ENCODE results near the gene ASTN2. TPM values are rescaled to one million over a fixed set of nuclear protein-coding genes. Genes with fewer than 3 reads are reported as not detected.

The ASTN2 gene
- total and polyA plus RNA-seq, 7 experiments from 2014 or later = 2.2 to 5.3 (median 4.0) TPM

DNA sequence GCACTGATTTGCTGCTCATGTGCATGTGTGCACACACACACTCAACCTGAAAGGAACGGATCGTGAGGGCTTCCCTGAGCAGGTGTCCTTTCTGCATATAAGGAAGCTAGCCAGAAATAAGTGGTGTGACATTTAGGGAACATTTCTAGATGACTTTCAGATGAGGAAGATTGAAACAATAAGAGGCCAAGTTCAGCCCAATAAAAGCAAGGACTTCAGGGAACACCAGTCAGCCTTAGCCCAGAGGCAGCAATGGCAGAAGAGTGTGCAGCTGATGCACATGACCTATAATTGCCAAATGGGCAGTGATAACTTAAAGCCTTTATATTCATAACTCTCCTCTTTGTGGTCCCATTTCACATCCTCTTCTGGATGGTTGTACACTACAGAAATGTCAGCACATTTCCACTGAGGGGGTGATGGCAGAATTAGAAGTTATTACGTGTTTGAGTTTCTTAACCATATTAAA, 472.2 kb downstream of the ASTN2 start:
- Histone ChIP-seq H3K27me3 (ENCODE audit: control insufficient read depth in 2 of 2, insufficient read depth in 2 of 2, low read length in 2 of 2) (no peaks in the 10 kb centered on the region), H3K4me3 (ENCODE audit: low read length) (no peak overlapping the region), H3K4me1 (ENCODE audit: control insufficient read depth in 2 of 2, insufficient read depth in 2 of 2, low read length in 2 of 2) (no peaks in the 10 kb centered on the region), H3K36me3 (ENCODE audit: control insufficient read depth in 2 of 3, insufficient read depth in 3 of 3, low read length in 3 of 3) (no peaks in the 10 kb centered on the region), H3K27ac (ENCODE audit: low read depth, low read length) (no peak overlapping the region), H3K9me3 (ENCODE audit: control insufficient read depth in 2 of 3, low read length in 3 of 3) (no peaks in the 10 kb centered on the region)
- intact Hi-C loops (cut with micrococcal nuclease) = no loop called here
- Mint-ChIP-seq H3K4me3 (no peak overlapping the region), H3K4me1 (no peaks in the 10 kb centered on the region), H3K27ac (no peak overlapping the region), H3K9me3 (peaks cover 0 to 4% (median 0%) of the 10 kb centered on the region in 11 donors), H3K36me3 (no peaks in the 10 kb centered on the region), H3K27me3 (peaks cover 3 to 15% (median 4%) of the 10 kb centered on the region in 5 donors)
- ATAC-seq = no peak
- ChIA-PET POLR2A (no interaction called here), CTCF (no interaction called here)
- no peak for DNase-seq

DNA sequence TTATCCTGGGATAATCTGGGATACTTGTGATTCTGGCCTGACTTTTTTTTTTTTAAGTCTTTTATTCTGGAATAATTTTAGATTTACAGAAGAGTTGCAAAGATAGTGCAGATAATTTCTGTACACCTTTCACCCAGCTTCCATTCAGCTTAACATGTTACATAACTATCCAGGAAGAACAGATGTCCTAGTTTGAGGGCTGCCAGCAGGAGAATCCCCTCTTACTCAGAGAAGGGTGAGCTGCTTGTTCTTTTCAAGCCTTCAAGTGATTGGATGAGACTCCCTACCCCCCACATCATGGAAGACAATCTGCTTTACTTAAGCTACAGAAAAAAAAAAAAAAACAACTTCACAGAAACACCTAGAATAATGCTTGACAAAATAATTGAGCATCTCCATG, 473.6 kb downstream of the ASTN2 start:
- peaks cover 0 to 15% (median 4%) of the 10 kb centered on the region in 5 donors for H3K27me3 Mint-ChIP-seq
- DNase-seq = no peak
- no peak overlapping the region for H3K27ac Mint-ChIP-seq
- ATAC-seq = no peak
- Histone ChIP-seq H3K4me1 (ENCODE audit: control insufficient read depth in 2 of 2, insufficient read depth in 2 of 2, low read length in 2 of 2) (no peaks in the 10 kb centered on the region), H3K36me3 (ENCODE audit: control insufficient read depth in 2 of 3, insufficient read depth in 3 of 3, low read length in 3 of 3) (no peaks in the 10 kb centered on the region), H3K27ac (ENCODE audit: low read depth, low read length) (no peak overlapping the region), H3K27me3 (ENCODE audit: control insufficient read depth in 2 of 2, insufficient read depth in 2 of 2, low read length in 2 of 2) (no peaks in the 10 kb centered on the region), H3K9me3 (ENCODE audit: control insufficient read depth in 2 of 3, low read length in 3 of 3) (no peaks in the 10 kb centered on the region), H3K4me3 (ENCODE audit: low read length) (no peak overlapping the region)
- intact Hi-C loops (cut with micrococcal nuclease) = no loop called here
- H3K9me3 Mint-ChIP-seq = peaks cover 0 to 5% (median 2%) of the 10 kb centered on the region in 11 donors
- no peak overlapping the region for H3K4me3 Mint-ChIP-seq
- H3K36me3 Mint-ChIP-seq = no peaks in the 10 kb centered on the region
- CTCF ChIA-PET = interaction anchor here (0.7 kb wide), 1 partner anchor 235 kb away, joined by 3 read pairs; no protein-coding TSS in a partner anchor
- POLR2A ChIA-PET = no interaction called here
- no peaks in the 10 kb centered on the region for H3K4me1 Mint-ChIP-seq

DNA sequence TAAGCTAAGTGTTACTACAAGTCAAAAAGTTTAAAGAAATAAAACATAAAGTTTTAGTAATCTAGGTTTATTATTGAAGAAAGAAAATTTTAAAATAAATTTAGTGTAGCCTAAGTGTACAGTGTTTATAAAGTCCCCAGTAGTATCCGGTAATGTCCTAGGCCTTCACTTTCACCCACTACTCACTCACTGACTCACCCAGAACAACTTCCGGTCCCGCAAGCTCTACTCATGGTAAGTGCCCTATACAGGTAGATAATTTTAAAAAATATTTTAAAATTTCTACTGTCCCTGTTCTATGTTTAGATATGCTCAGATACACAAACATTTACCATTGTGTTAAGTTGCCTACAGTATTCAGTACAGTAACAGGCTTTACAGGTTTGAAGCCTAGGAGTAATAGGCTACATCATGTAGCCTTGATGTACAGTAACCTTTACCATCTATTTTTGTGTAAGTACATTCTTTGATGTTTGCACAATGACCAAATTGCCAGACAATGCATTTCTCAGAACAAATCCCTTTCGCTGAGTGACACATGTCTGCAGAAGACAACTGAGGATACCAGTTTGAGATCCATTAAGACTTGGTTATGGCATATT, 474.1 kb downstream of the ASTN2 start:
- Histone ChIP-seq H3K4me3 (ENCODE audit: low read length) (no peak overlapping the region), H3K9me3 (ENCODE audit: control insufficient read depth in 2 of 3, low read length in 3 of 3) (no peaks in the 10 kb centered on the region), H3K27ac (ENCODE audit: low read depth, low read length) (no peak overlapping the region), H3K4me1 (ENCODE audit: control insufficient read depth in 2 of 2, insufficient read depth in 2 of 2, low read length in 2 of 2) (no peaks in the 10 kb centered on the region), H3K27me3 (ENCODE audit: control insufficient read depth in 2 of 2, insufficient read depth in 2 of 2, low read length in 2 of 2) (no peaks in the 10 kb centered on the region), H3K36me3 (ENCODE audit: control insufficient read depth in 2 of 3, insufficient read depth in 3 of 3, low read length in 3 of 3) (no peaks in the 10 kb centered on the region)
- CTCF ChIA-PET = interaction anchor here (0.7 kb wide), 1 partner anchor 234 kb away, joined by 3 read pairs; no protein-coding TSS in a partner anchor
- DNase-seq (no peak), ATAC-seq (no peak)
- POLR2A ChIA-PET = no interaction called here
- H3K4me1 Mint-ChIP-seq = no peaks in the 10 kb centered on the region
- peaks cover 0 to 15% (median 4%) of the 10 kb centered on the region in 5 donors for H3K27me3 Mint-ChIP-seq
- intact Hi-C loops (cut with micrococcal nuclease) = no loop called here
- H3K36me3 Mint-ChIP-seq = no peaks in the 10 kb centered on the region
- no peak overlapping the region for H3K27ac Mint-ChIP-seq
- H3K4me3 Mint-ChIP-seq = no peak overlapping the region
- peaks cover 0 to 7% (median 4%) of the 10 kb centered on the region in 11 donors for H3K9me3 Mint-ChIP-seq

DNA sequence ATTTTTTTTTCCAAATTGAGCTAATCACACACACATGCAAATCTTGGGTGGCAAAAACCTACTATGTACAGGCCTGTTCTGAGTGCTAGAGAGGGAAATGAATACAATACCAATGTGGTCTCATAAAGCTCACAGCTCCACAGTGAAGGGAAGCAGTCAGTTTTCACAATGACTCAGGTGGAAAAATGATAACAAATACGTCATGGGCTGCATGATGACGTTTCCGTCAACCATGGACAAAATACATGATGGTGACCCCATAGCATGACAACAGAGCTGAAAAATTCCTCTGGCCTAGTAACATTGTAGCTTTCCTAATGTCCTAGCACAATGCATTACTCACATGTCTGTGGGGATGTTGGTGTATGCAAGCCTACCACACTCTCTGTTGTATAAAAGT, 475.2 kb downstream of the ASTN2 start:
- Mint-ChIP-seq H3K9me3 (peaks cover 0 to 7% (median 4%) of the 10 kb centered on the region in 11 donors), H3K27me3 (peaks cover 0 to 15% (median 4%) of the 10 kb centered on the region in 5 donors), H3K27ac (no peak overlapping the region), H3K4me3 (no peak overlapping the region), H3K36me3 (no peaks in the 10 kb centered on the region), H3K4me1 (no peaks in the 10 kb centered on the region)
- ChIA-PET CTCF (no interaction called here), POLR2A (no interaction called here)
- Histone ChIP-seq H3K36me3 (ENCODE audit: control insufficient read depth in 2 of 3, insufficient read depth in 3 of 3, low read length in 3 of 3) (no peaks in the 10 kb centered on the region), H3K9me3 (ENCODE audit: control insufficient read depth in 2 of 3, low read length in 3 of 3) (no peaks in the 10 kb centered on the region), H3K27ac (ENCODE audit: low read depth, low read length) (no peak overlapping the region), H3K4me1 (ENCODE audit: control insufficient read depth in 2 of 2, insufficient read depth in 2 of 2, low read length in 2 of 2) (no peaks in the 10 kb centered on the region), H3K4me3 (ENCODE audit: low read length) (no peak overlapping the region), H3K27me3 (ENCODE audit: control insufficient read depth in 2 of 2, insufficient read depth in 2 of 2, low read length in 2 of 2) (no peaks in the 10 kb centered on the region)
- intact Hi-C loops (cut with micrococcal nuclease) = no loop called here
- DNase-seq (no peak), ATAC-seq (no peak)

DNA sequence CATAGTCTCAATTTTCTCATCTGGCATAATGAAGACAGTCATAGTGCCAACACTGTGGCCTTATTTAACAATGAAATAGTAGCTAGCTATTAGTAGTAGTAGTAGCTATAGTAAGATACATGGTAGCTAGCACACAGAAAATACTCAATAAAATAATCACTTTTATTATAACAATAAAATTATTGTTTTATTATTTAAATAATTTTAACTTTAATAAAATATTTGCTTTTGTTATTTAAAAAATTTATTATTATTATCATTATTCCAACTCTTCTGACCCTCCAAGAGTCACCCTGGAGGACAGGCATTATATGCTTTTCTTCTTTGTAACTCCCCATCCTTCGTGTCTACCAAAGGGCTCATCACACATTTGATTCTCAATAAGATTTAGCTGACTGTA, 475.7 kb downstream of the ASTN2 start:
- H3K9me3 ChIP-seq (ENCODE audit: control insufficient read depth in 2 of 3, low read length in 3 of 3) = no peaks in the 10 kb centered on the region
- CTCF ChIA-PET = no interaction called here
- POLR2A ChIA-PET = no interaction called here
- H3K27me3 ChIP-seq (ENCODE audit: control insufficient read depth in 2 of 2, insufficient read depth in 2 of 2, low read length in 2 of 2) = no peaks in the 10 kb centered on the region
- DNase-seq (no peak), ATAC-seq (no peak)
- no peak overlapping the region for H3K27ac ChIP-seq (ENCODE audit: low read depth, low read length)
- Mint-ChIP-seq H3K27ac (no peak overlapping the region), H3K4me1 (no peaks in the 10 kb centered on the region), H3K4me3 (no peak overlapping the region), H3K27me3 (peaks cover 0 to 15% (median 4%) of the 10 kb centered on the region in 5 donors), H3K9me3 (peaks cover 0 to 7% (median 4%) of the 10 kb centered on the region in 11 donors), H3K36me3 (no peaks in the 10 kb centered on the region)
- H3K36me3 ChIP-seq (ENCODE audit: control insufficient read depth in 2 of 3, insufficient read depth in 3 of 3, low read length in 3 of 3) = no peaks in the 10 kb centered on the region
- H3K4me3 ChIP-seq (ENCODE audit: low read length) = no peak overlapping the region
- intact Hi-C loops (cut with micrococcal nuclease) = no loop called here
- no peaks in the 10 kb centered on the region for H3K4me1 ChIP-seq (ENCODE audit: control insufficient read depth in 2 of 2, insufficient read depth in 2 of 2, low read length in 2 of 2)

DNA sequence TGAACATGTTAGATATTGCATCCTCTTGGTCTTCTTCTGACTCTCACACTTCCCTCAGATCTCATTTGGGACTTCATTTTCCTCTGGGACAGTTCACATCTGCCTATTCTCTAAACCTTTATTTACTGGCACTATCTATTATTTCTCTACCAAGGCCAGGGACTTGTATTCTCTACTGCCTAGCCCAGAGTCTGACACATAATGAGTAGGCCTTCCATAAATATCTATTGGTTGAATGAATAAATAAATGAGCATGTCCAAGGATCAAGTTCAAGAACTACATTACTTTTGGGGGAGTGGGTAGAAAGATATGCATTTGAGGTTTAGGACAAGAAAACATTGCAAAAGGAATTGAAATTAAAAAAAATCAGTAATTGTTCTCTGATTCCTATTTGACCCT, 477.5 kb downstream of the ASTN2 start:
- no peaks in the 10 kb centered on the region for H3K4me1 Mint-ChIP-seq
- H3K9me3 Mint-ChIP-seq = peaks cover 0 to 6% (median 3%) of the 10 kb centered on the region in 11 donors
- ChIA-PET CTCF (no interaction called here), POLR2A (no interaction called here)
- H3K36me3 ChIP-seq (ENCODE audit: control insufficient read depth in 2 of 3, insufficient read depth in 3 of 3, low read length in 3 of 3) = no peaks in the 10 kb centered on the region
- H3K27me3 ChIP-seq (ENCODE audit: control insufficient read depth in 2 of 2, insufficient read depth in 2 of 2, low read length in 2 of 2) = no peaks in the 10 kb centered on the region
- intact Hi-C loops (cut with micrococcal nuclease) = no loop called here
- ATAC-seq = no peak
- H3K27ac Mint-ChIP-seq = no peak overlapping the region
- no peaks in the 10 kb centered on the region for H3K9me3 ChIP-seq (ENCODE audit: control insufficient read depth in 2 of 3, low read length in 3 of 3)
- no peaks in the 10 kb centered on the region for H3K36me3 Mint-ChIP-seq
- no peak for DNase-seq
- H3K27ac ChIP-seq (ENCODE audit: low read depth, low read length) = no peak overlapping the region
- peaks cover 0 to 8% (median 0%) of the 10 kb centered on the region in 5 donors for H3K27me3 Mint-ChIP-seq
- no peak overlapping the region for H3K4me3 ChIP-seq (ENCODE audit: low read length)
- H3K4me3 Mint-ChIP-seq = no peak overlapping the region
- no peaks in the 10 kb centered on the region for H3K4me1 ChIP-seq (ENCODE audit: control insufficient read depth in 2 of 2, insufficient read depth in 2 of 2, low read length in 2 of 2)

DNA sequence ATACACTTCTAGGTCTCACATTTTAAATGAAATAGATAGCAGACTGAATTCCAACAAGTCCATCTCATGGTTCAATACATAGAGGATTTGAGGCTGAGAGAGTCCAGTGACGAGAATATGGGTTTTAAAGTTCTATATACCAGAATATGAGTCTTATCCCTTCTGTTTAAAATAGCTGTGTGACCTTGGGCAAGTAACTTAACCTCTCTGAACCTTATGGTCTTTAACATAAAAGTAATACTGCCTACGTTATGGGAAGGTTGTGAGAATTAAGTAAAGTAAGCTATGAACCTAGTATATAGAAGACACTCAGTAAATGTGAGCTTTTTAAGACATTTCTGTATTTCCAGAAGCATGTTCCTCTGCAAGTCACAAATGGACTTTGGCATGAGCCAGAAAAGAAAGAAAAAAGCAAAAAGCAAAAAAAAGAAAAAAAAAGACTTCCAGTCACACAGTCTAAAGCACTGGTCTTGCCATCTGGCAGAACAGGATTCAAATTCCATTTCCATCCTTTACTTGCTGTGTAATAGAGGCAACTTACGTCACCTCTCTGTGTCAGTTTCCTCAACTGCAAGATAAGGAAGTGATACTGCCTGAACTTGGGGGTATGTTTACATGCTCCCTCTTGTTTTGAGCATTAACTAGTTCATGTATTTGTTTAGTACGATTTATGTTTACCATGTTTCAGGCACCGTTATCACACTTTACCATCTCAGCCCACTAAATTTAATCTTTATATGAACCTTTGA, 479.5 kb downstream of the ASTN2 start:
- H3K4me3 Mint-ChIP-seq = no peak overlapping the region
- H3K27ac Mint-ChIP-seq = no peak overlapping the region
- Histone ChIP-seq H3K4me3 (ENCODE audit: low read length) (no peak overlapping the region), H3K9me3 (ENCODE audit: control insufficient read depth in 2 of 3, low read length in 3 of 3) (no peaks in the 10 kb centered on the region), H3K4me1 (ENCODE audit: control insufficient read depth in 2 of 2, insufficient read depth in 2 of 2, low read length in 2 of 2) (no peaks in the 10 kb centered on the region), H3K27me3 (ENCODE audit: control insufficient read depth in 2 of 2, insufficient read depth in 2 of 2, low read length in 2 of 2) (no peaks in the 10 kb centered on the region), H3K36me3 (ENCODE audit: control insufficient read depth in 2 of 3, insufficient read depth in 3 of 3, low read length in 3 of 3) (no peaks in the 10 kb centered on the region), H3K27ac (ENCODE audit: low read depth, low read length) (no peak overlapping the region)
- peaks cover 0 to 6% (median 4%) of the 10 kb centered on the region in 5 donors for H3K27me3 Mint-ChIP-seq
- DNase-seq (no peak), ATAC-seq (no peak)
- ChIA-PET POLR2A (no interaction called here), CTCF (no interaction called here)
- H3K4me1 Mint-ChIP-seq = no peaks in the 10 kb centered on the region
- H3K9me3 Mint-ChIP-seq = peaks cover 0 to 12% (median 4%) of the 10 kb centered on the region in 11 donors
- intact Hi-C loops (cut with micrococcal nuclease) = no loop called here
- no peaks in the 10 kb centered on the region for H3K36me3 Mint-ChIP-seq
